HS-27A (cell line): ENCODE measurements around the gene MAST1.
A peak's percentile ranks its signal among the peaks of the same experiment; 100 is the strongest.
"Not testable (repeated sequence)": the region's sequence is repeated elsewhere in the genome, so short reads cannot be mapped to it uniquely, and the experiment has no call there.

Source experiments
- DNase-seq: peaks from one replicate; pipeline ENCODE4 v3.0.0-alpha.2; 2012; ENCODE audit warnings: low read depth, missing footprints

The MAST1 gene

GRCh38 chr19:12872255-12872654 is 33.9 kb downstream of the MAST1 start:
- DNase-seq, result no peak

GRCh38 chr19:12872941-12873890 is 34.9 kb downstream of the MAST1 start:
- DNase-seq, result no peak

- DNase-seq, result no peak
Observed at GRCh38 chr19:12873891-12874745, 35.8 kb downstream of the MAST1 start.

- no peak for DNase-seq
Observed at GRCh38 chr19:12875086-12875485, 36.8 kb downstream of the MAST1 start.

- no peak for DNase-seq
Observed at GRCh38 chr19:12880551-12881171, 42.3 kb downstream of the MAST1 start.

GRCh38 chr19:12881172-12881808 is 43.0 kb downstream of the MAST1 start, which contains the start of gene DNASE2:
Gene DNASE2, minus strand, starts transcription at chr19:12881449. Its CDS starts 74 bp downstream, at chr19:12881375.
- peak; percentile 76 for DNase-seq

GRCh38 chr19:12882589-12882988 is 44.3 kb downstream of the MAST1 start:
- DNase-seq, result no peak

- DNase-seq, result no peak
Observed at GRCh38 chr19:12884202-12884601, 45.9 kb downstream of the MAST1 start.

- no peak for DNase-seq
Observed at GRCh38 chr19:12884627-12884925, 46.3 kb downstream of the MAST1 start.

- no peak for DNase-seq
Observed at GRCh38 chr19:12884926-12885748, 46.8 kb downstream of the MAST1 start.

GRCh38 chr19:12885749-12886650 is 47.7 kb downstream of the MAST1 start:
- no peak for DNase-seq

GRCh38 chr19:12886651-12886968 is 48.3 kb downstream of the MAST1 start:
- DNase-seq, result no peak

GRCh38 chr19:12886969-12887747 is 48.8 kb downstream of the MAST1 start, which contains the start of gene KLF1:
Gene KLF1, minus strand, starts transcription at chr19:12887201. Its CDS starts 61 bp downstream, at chr19:12887140.
- DNase-seq, result no peak

- DNase-seq, result no peak
Observed at GRCh38 chr19:12888006-12888603, 49.8 kb downstream of the MAST1 start.

- not testable (repeated sequence) for DNase-seq
Observed at GRCh38 chr19:12890299-12890786, 52.0 kb downstream of the MAST1 start.

GRCh38 chr19:12890787-12891552 is 52.7 kb downstream of the MAST1 start, which contains the start of gene GCDH:
Gene GCDH, plus strand, starts transcription at chr19:12891160. Its CDS starts 145 bp downstream, at chr19:12891305.
- peak; percentile 88 for DNase-seq

GRCh38 chr19:12891553-12892021 is 53.3 kb downstream of the MAST1 start:
- no peak for DNase-seq

- no peak for DNase-seq
Observed at GRCh38 chr19:12893582-12893981, 55.3 kb downstream of the MAST1 start.
